ENCODE data around the gene STN1. TPM values are rescaled to one million over a fixed set of nuclear protein-coding genes. Genes with fewer than 3 reads are reported as not detected.
A peak's percentile ranks its signal among the peaks of the same experiment; 100 is the strongest.

Gene STN1, protein sequence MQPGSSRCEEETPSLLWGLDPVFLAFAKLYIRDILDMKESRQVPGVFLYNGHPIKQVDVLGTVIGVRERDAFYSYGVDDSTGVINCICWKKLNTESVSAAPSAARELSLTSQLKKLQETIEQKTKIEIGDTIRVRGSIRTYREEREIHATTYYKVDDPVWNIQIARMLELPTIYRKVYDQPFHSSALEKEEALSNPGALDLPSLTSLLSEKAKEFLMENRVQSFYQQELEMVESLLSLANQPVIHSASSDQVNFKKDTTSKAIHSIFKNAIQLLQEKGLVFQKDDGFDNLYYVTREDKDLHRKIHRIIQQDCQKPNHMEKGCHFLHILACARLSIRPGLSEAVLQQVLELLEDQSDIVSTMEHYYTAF
- 14.3 and 16.5 TPM in 2 replicates for total RNA-seq (2021)
- percentile 64 among the genes with signal in this experiment for Bru-seq, nascent RNA
- percentile 51 among the genes with signal in this experiment for BruChase-seq, experiment 1, labeled RNA remaining after a 2-hour chase
- percentile 50 among the genes with signal in this experiment for BruChase-seq, experiment 2, labeled RNA remaining after a 6-hour chase
- long read RNA-seq, transcript STN1-201 (10 exons, 1,417 nt), result major isoform, 25 of 37 reads
- long read RNA-seq, partial matches to known transcripts, result 2 of 37 reads
- long read RNA-seq, other reads (novel, unspliced or antisense), result 6 of 37 reads

DNA sequence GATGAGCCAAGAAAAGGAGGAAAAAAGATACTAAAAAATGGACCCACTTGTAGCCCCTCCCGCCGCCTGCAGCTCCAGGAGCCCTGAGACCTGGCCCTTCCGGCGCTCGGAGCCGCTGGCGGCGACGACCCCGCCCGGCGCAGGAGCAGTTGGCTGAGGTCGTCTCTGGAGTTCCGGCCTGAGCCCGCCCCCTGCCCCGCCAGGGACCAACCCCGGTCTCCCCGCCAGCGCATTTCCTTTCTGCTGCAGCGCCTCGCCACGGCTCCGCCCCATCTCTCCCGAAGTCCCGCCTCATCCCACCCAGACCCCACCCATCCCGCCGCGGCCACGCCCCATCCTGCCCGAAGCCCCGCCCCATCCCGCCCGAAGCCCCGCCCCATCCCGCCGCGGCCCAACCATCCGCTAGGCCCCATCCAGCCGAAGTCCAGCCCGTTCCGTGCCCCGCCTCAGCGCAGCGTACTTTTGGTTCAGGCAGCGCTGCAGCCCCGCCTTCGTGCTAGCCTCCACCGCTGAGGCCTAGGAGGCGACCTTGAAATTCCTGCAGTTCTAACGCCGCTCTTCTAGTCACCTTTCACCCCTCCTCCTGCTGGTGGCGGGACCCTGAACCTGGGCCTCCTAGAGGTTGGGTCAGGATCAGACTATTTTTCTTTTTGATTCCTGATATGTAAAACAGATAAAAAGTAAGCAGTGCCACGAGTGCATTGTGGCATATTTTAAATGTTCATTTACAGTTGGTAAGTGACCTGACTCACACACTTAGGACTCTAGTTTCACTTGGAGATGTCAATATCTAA lies at the start of gene STN1:
STN1 (minus strand) TSS at position 132 of the 794 bp plus-strand sequence. CDS start 590 bp downstream, outside the sequence.
- Histone ChIP-seq H3K36me3 (ENCODE audit: insufficient read depth, low read length, poor library complexity, severe bottlenecking) (no peaks in the 10 kb centered on the region), H3K4me1 (ENCODE audit: insufficient read depth, low read length, poor library complexity, severe bottlenecking) (peaks cover 14% of the 10 kb centered on the region), H3K27ac (ENCODE audit: low read depth, low read length, poor library complexity, severe bottlenecking) (peak within 1 kb of the TSS; percentile 88), H3K9me3 (ENCODE audit: low read depth, low read length, poor library complexity, severe bottlenecking) (peaks cover 5% of the 10 kb centered on the region), H3K27me3 (replicated peaks; ENCODE audit: insufficient read depth, low read depth, low read length, poor library complexity) (no peaks in the 10 kb centered on the region), H3K4me3 (ENCODE audit: low read depth, low read length, poor library complexity, severe bottlenecking) (peak within 1 kb of the TSS; percentile 75)
- CTCF ChIA-PET, result no interaction called here
- DNase-seq (ENCODE audit: low spot score), result peak; percentile 96
- TF ChIP-seq EZH2 (IDR thresholded peaks at IDR 0.05; ENCODE audit: borderline replicate concordance, low read depth, low read length, poor library complexity, severe bottlenecking), result no peak
- TF ChIP-seq, protein P1, sequence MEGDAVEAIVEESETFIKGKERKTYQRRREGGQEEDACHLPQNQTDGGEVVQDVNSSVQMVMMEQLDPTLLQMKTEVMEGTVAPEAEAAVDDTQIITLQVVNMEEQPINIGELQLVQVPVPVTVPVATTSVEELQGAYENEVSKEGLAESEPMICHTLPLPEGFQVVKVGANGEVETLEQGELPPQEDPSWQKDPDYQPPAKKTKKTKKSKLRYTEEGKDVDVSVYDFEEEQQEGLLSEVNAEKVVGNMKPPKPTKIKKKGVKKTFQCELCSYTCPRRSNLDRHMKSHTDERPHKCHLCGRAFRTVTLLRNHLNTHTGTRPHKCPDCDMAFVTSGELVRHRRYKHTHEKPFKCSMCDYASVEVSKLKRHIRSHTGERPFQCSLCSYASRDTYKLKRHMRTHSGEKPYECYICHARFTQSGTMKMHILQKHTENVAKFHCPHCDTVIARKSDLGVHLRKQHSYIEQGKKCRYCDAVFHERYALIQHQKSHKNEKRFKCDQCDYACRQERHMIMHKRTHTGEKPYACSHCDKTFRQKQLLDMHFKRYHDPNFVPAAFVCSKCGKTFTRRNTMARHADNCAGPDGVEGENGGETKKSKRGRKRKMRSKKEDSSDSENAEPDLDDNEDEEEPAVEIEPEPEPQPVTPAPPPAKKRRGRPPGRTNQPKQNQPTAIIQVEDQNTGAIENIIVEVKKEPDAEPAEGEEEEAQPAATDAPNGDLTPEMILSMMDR (conservative IDR thresholded peaks at IDR 0.05; ENCODE audit: low read depth, low read length), result no peak
- no TSS peak for BruUV-seq (replicated peaks)
- intact Hi-C loops (cut with micrococcal nuclease; ENCODE audit: unreplicated experiment), result no loop called here
- POLR2A ChIA-PET (ENCODE audit: low non-redundant PET), result no interaction called here

DNA sequence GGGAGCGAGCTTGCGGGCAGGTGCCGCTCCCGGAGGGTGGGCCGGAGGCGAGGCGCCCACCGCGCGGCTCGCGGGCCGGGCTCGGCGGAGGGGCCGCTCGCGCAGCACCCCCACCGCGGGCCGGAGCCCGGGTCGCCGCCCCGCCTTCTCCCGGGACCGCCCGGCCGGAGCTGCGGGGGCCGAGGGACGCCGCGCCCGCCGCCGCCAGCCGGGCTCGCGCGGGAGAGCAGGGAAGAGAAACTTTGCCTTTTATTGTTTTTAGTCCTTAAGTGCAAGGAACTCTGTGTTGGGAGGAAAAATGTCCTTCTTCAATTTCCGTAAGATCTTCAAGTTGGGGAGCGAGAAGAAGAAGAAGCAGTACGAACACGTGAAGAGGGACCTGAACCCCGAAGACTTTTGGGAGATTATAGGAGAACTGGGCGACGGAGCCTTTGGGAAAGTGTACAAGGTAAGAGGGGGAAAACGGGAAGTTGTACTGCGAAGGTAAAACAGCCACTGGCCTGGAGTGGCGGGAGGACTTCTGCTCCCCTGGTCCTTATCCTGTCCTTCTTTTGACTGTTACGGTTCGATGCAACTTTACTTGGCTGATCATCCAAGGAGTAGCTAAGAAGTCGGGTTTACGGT lies 49.6 kb upstream of the STN1 start:
- intact Hi-C loops (cut with micrococcal nuclease; ENCODE audit: unreplicated experiment), result loop anchor here (2.0 kb wide), 1 partner anchor 153 kb away; no protein-coding TSS in a partner anchor
- no peak for TF ChIP-seq EZH2 (IDR thresholded peaks at IDR 0.05; ENCODE audit: borderline replicate concordance, low read depth, low read length, poor library complexity, severe bottlenecking)
- TF ChIP-seq, protein P1 (conservative IDR thresholded peaks at IDR 0.05; ENCODE audit: low read depth, low read length), result no peak
- BruUV-seq (replicated peaks), result no TSS peak
- Histone ChIP-seq H3K27me3 (replicated peaks; ENCODE audit: insufficient read depth, low read depth, low read length, poor library complexity) (no peaks in the 10 kb centered on the region), H3K9me3 (ENCODE audit: low read depth, low read length, poor library complexity, severe bottlenecking) (no peaks in the 10 kb centered on the region), H3K36me3 (ENCODE audit: insufficient read depth, low read length, poor library complexity, severe bottlenecking) (no peaks in the 10 kb centered on the region), H3K4me3 (ENCODE audit: low read depth, low read length, poor library complexity, severe bottlenecking) (peak overlapping the region; percentile 72), H3K27ac (ENCODE audit: low read depth, low read length, poor library complexity, severe bottlenecking) (peak overlapping the region; percentile 86), H3K4me1 (ENCODE audit: insufficient read depth, low read length, poor library complexity, severe bottlenecking) (peaks cover 6% of the 10 kb centered on the region)
- ChIA-PET POLR2A (ENCODE audit: low non-redundant PET) (no interaction called here), CTCF (no interaction called here)
- peak; percentile 44 for DNase-seq (ENCODE audit: low spot score)

Measured in A673 (cell line).